ENCODE measurements around the gene TTLL1. TPM values are rescaled to one million over a fixed set of nuclear protein-coding genes. Genes with fewer than 3 reads are reported as not detected.
"Not testable (repeated sequence)": the region's sequence is repeated elsewhere in the genome, so short reads cannot be mapped to it uniquely, and the experiment has no call there.

TTLL1 gene
- total and polyA plus RNA-seq, 9 of the 15 experiments (the other 6 are each of a cell fraction or from before 2014, with no cell fraction given): 0.06 to 0.85 (median 0.17) TPM

DNA sequence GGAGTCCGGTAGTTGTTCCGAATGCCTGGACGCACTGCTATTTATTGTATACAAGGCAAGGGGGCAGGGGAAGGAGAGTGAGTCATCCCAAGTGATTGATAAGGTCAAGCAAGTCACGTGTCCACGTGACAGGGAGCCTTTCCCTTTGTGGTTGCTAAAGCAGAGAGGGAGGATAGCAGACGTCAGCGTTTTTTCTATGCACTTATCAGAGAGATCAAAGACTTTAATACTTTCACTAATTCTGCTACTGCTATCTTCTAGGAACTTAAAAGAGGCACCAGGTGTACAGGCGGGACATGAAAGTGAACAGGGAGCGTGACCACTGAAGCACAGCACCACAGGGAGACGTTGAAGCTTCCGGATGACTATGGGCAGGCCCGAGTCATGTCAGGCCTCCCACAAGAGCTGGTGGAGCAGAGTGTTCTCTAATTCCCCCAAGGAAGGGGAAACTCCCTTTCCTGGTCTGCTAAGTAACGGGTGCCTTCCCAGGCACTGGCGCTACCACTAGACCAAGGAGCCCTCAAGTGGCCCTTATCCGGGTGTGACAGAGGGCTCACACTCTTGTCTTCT lies 14.9 kb upstream of the TTLL1 start (continued):
- TF ChIP-seq TEAD4 (IDR thresholded peaks at IDR 0.05; ENCODE audit: low read length) (0 out of 2 replicates have a peak, but pooled peaks have one; percentile 16), NR2C2 (tag; IDR thresholded peaks at IDR 0.05) (peak; percentile 45; the same call in 1 of the 2 replicates), RCOR1 (IDR thresholded peaks at IDR 0.05; ENCODE audit: borderline replicate concordance in 1 of 2, low read depth in 2 of 2, low read length in 2 of 2) (peak in 1 of 2 experiments; percentile 56; a peak in 1 of 4 replicates), NFE2 (IDR thresholded peaks at IDR 0.05; ENCODE audit: low read depth) (peak; percentile 56; the same call in 1 of the 2 replicates), RAD51 (IDR thresholded peaks at IDR 0.05; ENCODE audit: borderline replicate concordance, low read depth) (peak; percentile 90), SOX6 (IDR thresholded peaks at IDR 0.05) (peak; percentile 85), GATA2 (CRISPR knock-in tag; IDR thresholded peaks at IDR 0.05) (0 out of 2 replicates have a peak, but pooled peaks have one; percentile 29), JUND (IDR thresholded peaks at IDR 0.05; ENCODE audit: borderline replicate concordance, low read depth, low read length) (peak; percentile 98), JUND (tag; IDR thresholded peaks at IDR 0.05; ENCODE audit: borderline replicate concordance, low read depth, low read length) (peak; percentile 98; the same call in 2 of the 3 replicates), BRD9 (IDR thresholded peaks at IDR 0.05; ENCODE audit: low read depth, partially characterized antibody) (peak; percentile 34), TFAP4 (CRISPR knock-in tag; IDR thresholded peaks at IDR 0.05; ENCODE audit: borderline replicate concordance) (0 out of 2 replicates have a peak, but pooled peaks have one; percentile 25), FOSL1 (tag; conservative IDR thresholded peaks at IDR 0.05) (peak; percentile 97), JUN (IDR thresholded peaks at IDR 0.05; ENCODE audit: borderline replicate concordance, low read depth, low read length) (peak; percentile 88), FOXK1 (CRISPR knock-in tag; IDR thresholded peaks at IDR 0.05; ENCODE audit: borderline replicate concordance) (0 out of 2 replicates have a peak, but pooled peaks have one; percentile 47), MAFF (IDR thresholded peaks at IDR 0.05; ENCODE audit: low read length) (peak; percentile 96), POLR2AphosphoS5 (IDR thresholded peaks at IDR 0.05; ENCODE audit: control insufficient read depth, insufficient read depth, low read depth, low read length) (0 out of 2 replicates have a peak, but pooled peaks have one; percentile 22), EP400 (IDR thresholded peaks at IDR 0.05) (0 out of 2 replicates have a peak, but pooled peaks have one; percentile 31)
- TF ChIP-seq TEAD4 (CRISPR knock-in tag; IDR thresholded peaks at IDR 0.05; ENCODE audit: borderline replicate concordance); NR2C2 (CRISPR knock-in tag; IDR thresholded peaks at IDR 0.05); JUN (CRISPR knock-in tag; IDR thresholded peaks at IDR 0.05; ENCODE audit: borderline replicate concordance): not testable (repeated sequence)
- TF ChIP-seq, protein P1, sequence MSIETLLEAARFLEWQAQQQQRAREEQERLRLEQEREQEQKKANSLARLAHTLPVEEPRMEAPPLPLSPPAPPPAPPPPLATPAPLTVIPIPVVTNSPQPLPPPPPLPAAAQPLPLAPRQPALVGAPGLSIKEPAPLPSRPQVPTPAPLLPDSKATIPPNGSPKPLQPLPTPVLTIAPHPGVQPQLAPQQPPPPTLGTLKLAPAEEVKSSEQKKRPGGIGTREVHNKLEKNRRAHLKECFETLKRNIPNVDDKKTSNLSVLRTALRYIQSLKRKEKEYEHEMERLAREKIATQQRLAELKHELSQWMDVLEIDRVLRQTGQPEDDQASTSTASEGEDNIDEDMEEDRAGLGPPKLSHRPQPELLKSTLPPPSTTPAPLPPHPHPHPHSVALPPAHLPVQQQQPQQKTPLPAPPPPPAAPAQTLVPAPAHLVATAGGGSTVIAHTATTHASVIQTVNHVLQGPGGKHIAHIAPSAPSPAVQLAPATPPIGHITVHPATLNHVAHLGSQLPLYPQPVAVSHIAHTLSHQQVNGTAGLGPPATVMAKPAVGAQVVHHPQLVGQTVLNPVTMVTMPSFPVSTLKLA (conservative IDR thresholded peaks at IDR 0.05): peak; percentile 63 to 76
- TF ChIP-seq, protein P2, sequence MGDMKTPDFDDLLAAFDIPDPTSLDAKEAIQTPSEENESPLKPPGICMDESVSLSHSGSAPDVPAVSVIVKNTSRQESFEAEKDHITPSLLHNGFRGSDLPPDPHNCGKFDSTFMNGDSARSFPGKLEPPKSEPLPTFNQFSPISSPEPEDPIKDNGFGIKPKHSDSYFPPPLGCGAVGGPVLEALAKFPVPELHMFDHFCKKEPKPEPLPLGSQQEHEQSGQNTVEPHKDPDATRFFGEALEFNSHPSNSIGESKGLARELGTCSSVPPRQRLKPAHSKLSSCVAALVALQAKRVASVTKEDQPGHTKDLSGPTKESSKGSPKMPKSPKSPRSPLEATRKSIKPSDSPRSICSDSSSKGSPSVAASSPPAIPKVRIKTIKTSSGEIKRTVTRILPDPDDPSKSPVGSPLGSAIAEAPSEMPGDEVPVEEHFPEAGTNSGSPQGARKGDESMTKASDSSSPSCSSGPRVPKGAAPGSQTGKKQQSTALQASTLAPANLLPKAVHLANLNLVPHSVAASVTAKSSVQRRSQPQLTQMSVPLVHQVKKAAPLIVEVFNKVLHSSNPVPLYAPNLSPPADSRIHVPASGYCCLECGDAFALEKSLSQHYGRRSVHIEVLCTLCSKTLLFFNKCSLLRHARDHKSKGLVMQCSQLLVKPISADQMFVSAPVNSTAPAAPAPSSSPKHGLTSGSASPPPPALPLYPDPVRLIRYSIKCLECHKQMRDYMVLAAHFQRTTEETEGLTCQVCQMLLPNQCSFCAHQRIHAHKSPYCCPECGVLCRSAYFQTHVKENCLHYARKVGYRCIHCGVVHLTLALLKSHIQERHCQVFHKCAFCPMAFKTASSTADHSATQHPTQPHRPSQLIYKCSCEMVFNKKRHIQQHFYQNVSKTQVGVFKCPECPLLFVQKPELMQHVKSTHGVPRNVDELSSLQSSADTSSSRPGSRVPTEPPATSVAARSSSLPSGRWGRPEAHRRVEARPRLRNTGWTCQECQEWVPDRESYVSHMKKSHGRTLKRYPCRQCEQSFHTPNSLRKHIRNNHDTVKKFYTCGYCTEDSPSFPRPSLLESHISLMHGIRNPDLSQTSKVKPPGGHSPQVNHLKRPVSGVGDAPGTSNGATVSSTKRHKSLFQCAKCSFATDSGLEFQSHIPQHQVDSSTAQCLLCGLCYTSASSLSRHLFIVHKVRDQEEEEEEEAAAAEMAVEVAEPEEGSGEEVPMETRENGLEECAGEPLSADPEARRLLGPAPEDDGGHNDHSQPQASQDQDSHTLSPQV (IDR thresholded peaks at IDR 0.05): peak; percentile 69

Data from K562 (cell line).